Smooth muscle cell of trachea (primary cell): ENCODE data around the gene PRKD2. TPM values are rescaled to one million over a fixed set of nuclear protein-coding genes. Genes with fewer than 3 reads are reported as not detected.

ENCODE experiments used
- total RNA-seq: library from RNA; depleted of rRNA; stranded (reverse); fragments of >200 nt; gene quantifications from 2 replicates; pipeline ENCODE4 v1.2.1, GENCODE V29; 2014

Gene PRKD2
- 17.4 and 23.0 TPM in 2 replicates for total RNA-seq

GRCh38 chr19:46717034-46717715, at the start of gene PRKD2:
Gene PRKD2 (minus strand): TSS chr19:46717114. CDS start chr19:46716370, 744 bp downstream.

GRCh38 chr19:46746281-46747057, 29.6 kb upstream of the PRKD2 start, which contains the start of gene STRN4:
Gene STRN4 (minus strand): TSS chr19:46746450. CDS start chr19:46746430, 20 bp downstream.

GRCh38 chr19:46745521-46746280, 28.8 kb upstream of the PRKD2 start, which contains the start of gene FKRP:
Gene FKRP (plus strand): TSS chr19:46746057. CDS start chr19:46755451, 9,394 bp downstream.

GRCh38 chr19:46661020-46661731, 55.7 kb downstream of the PRKD2 start, which contains the start of gene DACT3:
Gene DACT3 (minus strand): TSS chr19:46661182. CDS start chr19:46661064, 118 bp downstream.

DNA sequence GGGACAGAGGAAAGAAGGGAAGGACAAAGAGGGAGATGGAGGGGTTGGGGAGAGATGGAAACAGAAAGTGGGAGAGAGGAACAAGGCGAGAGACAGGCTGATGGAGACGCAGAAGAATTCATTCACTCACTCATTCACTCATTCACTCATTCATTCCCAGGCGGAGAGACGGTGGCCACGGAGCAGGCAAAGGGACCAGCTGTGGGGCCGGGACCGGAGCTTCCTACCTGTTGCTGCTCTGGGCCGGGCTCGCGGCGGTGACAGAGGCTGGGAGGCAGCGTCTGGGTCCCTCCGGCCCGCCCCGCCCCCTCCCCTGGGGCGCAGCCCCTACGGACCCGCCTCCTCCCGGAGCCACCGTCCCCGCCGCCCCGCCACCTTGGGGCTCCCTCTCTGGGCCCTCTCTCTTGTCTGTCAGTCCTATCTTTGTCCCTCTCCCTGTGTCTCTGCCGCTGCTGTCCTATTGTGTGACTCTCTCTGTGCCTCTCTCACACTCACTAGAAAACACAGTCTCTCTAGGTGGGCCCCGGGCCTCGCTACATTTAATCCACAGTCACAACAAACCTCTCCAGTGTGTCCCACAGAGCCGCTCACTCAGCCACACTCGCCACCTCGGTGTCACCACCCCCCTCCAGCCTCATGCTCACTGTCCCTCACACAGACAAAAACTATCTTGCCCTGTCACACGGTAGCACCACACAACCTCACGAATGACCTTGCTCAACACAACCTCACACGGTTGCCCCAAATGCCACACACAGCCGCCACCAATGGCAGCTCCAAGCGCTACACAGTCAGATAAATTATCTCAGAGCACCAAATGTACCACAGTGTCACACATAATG, 80.8 kb downstream of the PRKD2 start, which contains the start of gene GNG8:
GNG8 (minus strand) TSS at position 283 of the 842 bp plus-strand sequence. CDS start 1,520 bp downstream, outside the sequence.

GRCh38 chr19:46624958-46625661, 91.8 kb downstream of the PRKD2 start, which contains the start of gene PTGIR:
Gene PTGIR (minus strand): TSS chr19:46625089. CDS start chr19:46624225, 864 bp downstream.

Other genes starting within 250 kb of the PRKD2 start
- 2.5 and 17.3 TPM in 2 replicates for gene PNMA8A, start 245.6 kb downstream of the PRKD2 start, total RNA-seq
- 2.8 and 5.6 TPM in 2 replicates for gene PNMA8B, start 221.2 kb downstream of the PRKD2 start, total RNA-seq
- gene CALM3, start 115.8 kb downstream of the PRKD2 start, total RNA-seq, result 245 and 374 TPM in 2 replicates
- gene PTGIR, start 92.0 kb downstream of the PRKD2 start, total RNA-seq, result 2.9 and 6.8 TPM in 2 replicates
- gene GNG8, start 80.9 kb downstream of the PRKD2 start, total RNA-seq, result not detected in 2 replicates
- 6.5 and 15.5 TPM in 2 replicates for gene DACT3, start 55.9 kb downstream of the PRKD2 start, total RNA-seq
- 19.2 and 29.4 TPM in 2 replicates for gene FKRP, start 28.9 kb upstream of the PRKD2 start, total RNA-seq
- 44.2 and 97.3 TPM in 2 replicates for gene STRN4, start 29.3 kb upstream of the PRKD2 start, total RNA-seq
- 126 and 275 TPM in 2 replicates for gene SLC1A5, start 71.5 kb upstream of the PRKD2 start, total RNA-seq
- 169 and 172 TPM in 2 replicates for gene AP2S1, start 133.7 kb upstream of the PRKD2 start, total RNA-seq
- 44.7 and 49.3 TPM in 2 replicates for gene ARHGAP35, start 143.9 kb upstream of the PRKD2 start, total RNA-seq